Activated CD4-positive, alpha-beta T cell treated with anti-CD3 and anti-CD28 coated beads for 36 hours (primary cell): ENCODE results near the gene NCOA7. TPM values are rescaled to one million over a fixed set of nuclear protein-coding genes. Genes with fewer than 3 reads are reported as not detected.
A peak's percentile ranks its signal among the peaks of the same experiment; 100 is the strongest.
"Not testable (repeated sequence)": the region's sequence is repeated elsewhere in the genome, so short reads cannot be mapped to it uniquely, and the experiment has no call there.

ENCODE experiments used
- ATAC-seq: fragments of 200-7000 bp; cut with Tn5 transposase; one replicate; pipeline ENCODE4 v1.10.0; 2021; ENCODE audit warnings: mild to moderate bottlenecking, moderate library complexity
- CTCF ChIA-PET: fragments of 350-600 bp; sonication (Branson Sonifier 250); formaldehyde crosslinking; loops from one replicate; lab custom pipeline; 2021; ENCODE audit warnings: antibody characterized with exemption; lab: Charles Lee
- POLR2A ChIA-PET: fragments of 350-600 bp; sonication (Branson Sonifier 250); formaldehyde crosslinking; loops from one replicate; lab custom pipeline; 2021; ENCODE audit warnings: antibody characterized with exemption, inconsistent platforms; lab: Charles Lee
- DNase-seq: peaks from one replicate; pipeline ENCODE4 v3.0.0-alpha.2; 2020
- H3K27ac Mint-ChIP-seq: one replicate; pipeline ENCODE4 v1.8.0; 2021; ENCODE audit warnings: mixed read lengths
- H3K27me3 Mint-ChIP-seq: one replicate; pipeline ENCODE4 v1.8.0; 2021; ENCODE audit warnings: mixed read lengths
- H3K36me3 Mint-ChIP-seq: one replicate; pipeline ENCODE4 v1.8.0; 2021; ENCODE audit warnings: low read depth, mixed read lengths
- H3K4me1 Mint-ChIP-seq: one replicate; pipeline ENCODE4 v1.8.0; 2021; ENCODE audit warnings: mixed read lengths
- H3K4me3 Mint-ChIP-seq: one replicate; pipeline ENCODE4 v1.8.0; 2021; ENCODE audit warnings: mild to moderate bottlenecking, moderate library complexity, mixed read lengths
- H3K9me3 Mint-ChIP-seq: one replicate; pipeline ENCODE4 v1.8.0; 2021; ENCODE audit warnings: low read depth, mixed read lengths
- intact Hi-C, 2 experiments: fragments of 100-400 bp; cut with DNase I in 1 of 2; cut with micrococcal nuclease in 1 of 2; formaldehyde crosslinking; loops; one replicate each; pipeline versions ENCODE4 v1.14.2 to v1.15.1; 2022 to 2024; cut with DNase I, micrococcal nuclease
- total RNA-seq, 2 experiments: library from RNA; stranded (reverse); gene quantifications; one replicate each; pipeline ENCODE4 v1.2.3, GENCODE V29; 2021

Gene NCOA7
- total RNA-seq, 2 experiments from 2014 or later = 54.3 to 67.4 TPM

- H3K4me1 Mint-ChIP-seq = no peaks in the 10 kb centered on the region
- no peak overlapping the region for H3K4me3 Mint-ChIP-seq
- ChIA-PET CTCF (interaction anchor here (0.6 to 4.1 kb wide), 10 partner anchors 14 to 98 kb away, joined by 3 to 26 read pairs (median 3); partner anchors contain the start of gene HINT3), POLR2A (no interaction called here)
- intact Hi-C loops = loop anchor here in 1 of 2 experiments (1.0 kb wide), 1 partner anchor 67 kb away; the partner anchor contains the start of gene HINT3
- no peak overlapping the region for H3K27ac Mint-ChIP-seq
- no peak for ATAC-seq
- H3K9me3 Mint-ChIP-seq = no peaks in the 10 kb centered on the region
- DNase-seq = peak; percentile 38
- no peaks in the 10 kb centered on the region for H3K27me3 Mint-ChIP-seq
- peaks cover 30% of the 10 kb centered on the region for H3K36me3 Mint-ChIP-seq
These were observed 98.4 kb downstream of the NCOA7 start for GRCh38 chr6:125888989-125889656.

GRCh38 chr6:125899726-125900182, 109.0 kb downstream of the NCOA7 start:
- ATAC-seq (no peak), DNase-seq (no peak)
- Mint-ChIP-seq H3K4me1 (peaks cover 8% of the 10 kb centered on the region), H3K27ac (no peak overlapping the region), H3K4me3 (no peak overlapping the region), H3K36me3 (peaks cover 20% of the 10 kb centered on the region), H3K9me3 (no peaks in the 10 kb centered on the region), H3K27me3 (no peaks in the 10 kb centered on the region)
- ChIA-PET POLR2A (no interaction called here), CTCF (interaction anchor here (0.8 to 2.8 kb wide), 7 partner anchors 8 to 119 kb away, joined by 3 to 11 read pairs (median 6); no protein-coding TSS in a partner anchor)
- intact Hi-C loops = no loop called here

GRCh38 chr6:125904871-125905270, 114.1 kb downstream of the NCOA7 start:
- ChIA-PET CTCF (interaction anchor here (0.6 to 4.1 kb wide), 10 partner anchors 9 to 608 kb away, joined by 3 to 33 read pairs (median 4); partner anchors contain the start of genes HINT3 and TRMT11), POLR2A (interaction anchor here (0.6 to 1.0 kb wide), 4 partner anchors 14 to 1972 kb away, joined by 3 to 8 read pairs (median 6); partner anchors contain the start of gene TRMT11)
- Mint-ChIP-seq H3K27me3 (no peaks in the 10 kb centered on the region), H3K27ac (peak overlapping the region; percentile 56), H3K9me3 (no peaks in the 10 kb centered on the region), H3K4me3 (no peak overlapping the region), H3K4me1 (peaks cover 28% of the 10 kb centered on the region), H3K36me3 (peaks cover 32% of the 10 kb centered on the region)
- ATAC-seq = peak; percentile 95
- intact Hi-C loops = loop anchor here in 1 of 2 experiments (2.0 kb wide), 1 partner anchor 52 kb away; the partner anchor contains the start of gene HINT3
- peak; percentile 77 for DNase-seq

- ChIA-PET POLR2A (no interaction called here), CTCF (interaction anchor here (0.6 to 4.1 kb wide), 21 partner anchors 9 to 128 kb away, joined by 3 to 33 read pairs (median 3); partner anchors contain the start of gene HINT3)
- DNase-seq = peak; percentile 72
- Mint-ChIP-seq H3K36me3 (peaks cover 35% of the 10 kb centered on the region), H3K9me3 (no peaks in the 10 kb centered on the region), H3K4me3 (no peak overlapping the region), H3K27ac (no peak overlapping the region), H3K27me3 (no peaks in the 10 kb centered on the region), H3K4me1 (peaks cover 41% of the 10 kb centered on the region)
- intact Hi-C loops = loop anchor here (1.0 kb wide), 2 partner anchors 13 to 50 kb away; partner anchors contain the start of gene HINT3 (in 1 of the 2)
- no peak for ATAC-seq
These were observed 115.6 kb downstream of the NCOA7 start for GRCh38 chr6:125906158-125906998.

GRCh38 chr6:125910527-125910926, 119.8 kb downstream of the NCOA7 start:
- H3K4me3 Mint-ChIP-seq = no peak overlapping the region
- no peaks in the 10 kb centered on the region for H3K27me3 Mint-ChIP-seq
- POLR2A ChIA-PET = interaction anchor here (1.3 kb wide), 1 partner anchor 9 kb away, joined by 3 read pairs; no protein-coding TSS in a partner anchor
- peak; percentile 27 for DNase-seq
- CTCF ChIA-PET = interaction anchor here (1.1 to 1.9 kb wide), 7 partner anchors 10 to 119 kb away, joined by 3 to 7 read pairs (median 3); partner anchors contain the start of gene HINT3
- H3K4me1 Mint-ChIP-seq = peaks cover 26% of the 10 kb centered on the region
- H3K36me3 Mint-ChIP-seq = peaks cover 38% of the 10 kb centered on the region
- peak; percentile 96 for ATAC-seq
- H3K27ac Mint-ChIP-seq = peak overlapping the region; percentile 74
- no peaks in the 10 kb centered on the region for H3K9me3 Mint-ChIP-seq
- intact Hi-C loops = loop anchor here (1.0 kb wide), 2 partner anchors 9 to 103 kb away; no protein-coding TSS in a partner anchor

- H3K4me3 Mint-ChIP-seq, ATAC-seq, H3K9me3 Mint-ChIP-seq, H3K27me3 Mint-ChIP-seq, DNase-seq, POLR2A ChIA-PET, intact Hi-C loops: not testable (repeated sequence)
- Mint-ChIP-seq H3K4me1 (peaks cover 25% of the 10 kb centered on the region), H3K36me3 (peaks cover 39% of the 10 kb centered on the region), H3K27ac (peak overlapping the region; percentile 74)
- CTCF ChIA-PET = interaction anchor here (1.1 to 1.9 kb wide), 5 partner anchors 9 to 63 kb away, joined by 3 to 7 read pairs (median 4); partner anchors contain the start of gene HINT3
These were observed 120.3 kb downstream of the NCOA7 start for GRCh38 chr6:125911051-125911451.

- DNase-seq, intact Hi-C loops, H3K27ac Mint-ChIP-seq, POLR2A ChIA-PET, H3K4me3 Mint-ChIP-seq, H3K9me3 Mint-ChIP-seq, H3K27me3 Mint-ChIP-seq, ATAC-seq: not testable (repeated sequence)
- H3K36me3 Mint-ChIP-seq = peaks cover 47% of the 10 kb centered on the region
- CTCF ChIA-PET = interaction anchor here (0.6 kb wide), 1 partner anchor 122 kb away, joined by 3 read pairs; the partner anchor contains the start of gene NCOA7
- H3K4me1 Mint-ChIP-seq = peaks cover 23% of the 10 kb centered on the region
These were observed 121.7 kb downstream of the NCOA7 start for GRCh38 chr6:125912430-125912829.

- ATAC-seq = no peak
- H3K36me3 Mint-ChIP-seq = peaks cover 47% of the 10 kb centered on the region
- H3K9me3 Mint-ChIP-seq = no peaks in the 10 kb centered on the region
- H3K4me3 Mint-ChIP-seq = no peak overlapping the region
- no peak overlapping the region for H3K27ac Mint-ChIP-seq
- CTCF ChIA-PET = interaction anchor here (1.0 kb wide), 1 partner anchor 23 kb away, joined by 3 read pairs; no protein-coding TSS in a partner anchor
- intact Hi-C loops = no loop called here
- no peak for DNase-seq
- H3K4me1 Mint-ChIP-seq = peaks cover 30% of the 10 kb centered on the region
- POLR2A ChIA-PET = no interaction called here
- no peaks in the 10 kb centered on the region for H3K27me3 Mint-ChIP-seq
These were observed 122.4 kb downstream of the NCOA7 start for GRCh38 chr6:125913145-125913544.

GRCh38 chr6:125913864-125914351, 123.1 kb downstream of the NCOA7 start:
- peaks cover 38% of the 10 kb centered on the region for H3K4me1 Mint-ChIP-seq
- H3K4me3 Mint-ChIP-seq = no peak overlapping the region
- intact Hi-C loops = no loop called here
- ChIA-PET CTCF (interaction anchor here (0.6 to 2.7 kb wide), 7 partner anchors 7 to 108 kb away, joined by 3 to 11 read pairs (median 3); partner anchors contain the start of gene HINT3), POLR2A (no interaction called here)
- ATAC-seq = no peak
- H3K36me3 Mint-ChIP-seq = peaks cover 49% of the 10 kb centered on the region
- no peaks in the 10 kb centered on the region for H3K27me3 Mint-ChIP-seq
- no peak for DNase-seq
- H3K9me3 Mint-ChIP-seq = no peaks in the 10 kb centered on the region
- no peak overlapping the region for H3K27ac Mint-ChIP-seq

GRCh38 chr6:125918230-125918629, 127.5 kb downstream of the NCOA7 start:
- Mint-ChIP-seq H3K4me3 (peak overlapping the region; percentile 84), H3K27ac (peak overlapping the region; percentile 98), H3K36me3 (peaks cover 64% of the 10 kb centered on the region), H3K27me3 (no peaks in the 10 kb centered on the region), H3K9me3 (no peaks in the 10 kb centered on the region), H3K4me1 (peaks cover 31% of the 10 kb centered on the region)
- POLR2A ChIA-PET = interaction anchor here (1.1 to 2.1 kb wide), 4 partner anchors 13 to 137 kb away, joined by 5 to 21 read pairs (median 12); partner anchors contain the start of gene NCOA7
- DNase-seq (no peak), ATAC-seq (no peak)
- CTCF ChIA-PET = interaction anchor here (1.1 to 5.5 kb wide), 6 partner anchors 12 to 137 kb away, joined by 4 to 33 read pairs (median 16); partner anchors contain the start of genes HINT3 and NCOA7
- intact Hi-C loops = no loop called here
